Measurements from ENCODE around the gene RELA.
A peak's percentile ranks its signal among the peaks of the same experiment; 100 is the strongest.
"Not testable (repeated sequence)": the region's sequence is repeated elsewhere in the genome, so short reads cannot be mapped to it uniquely, and the experiment has no call there.

RELA gene

GRCh38 chr11:65662799-65663638 is at the start of gene RELA:
TSS of gene RELA (minus strand) at chr11:65662916. CDS start at chr11:65662832, 84 bp downstream.
- DNase-seq (ENCODE audit: low read depth in 2 of 2): peak; percentile 77 to 91

GRCh38 chr11:65711785-65712632 is 49.3 kb upstream of the RELA start, which contains the start of gene KAT5:
TSS of gene KAT5 (plus strand) at chr11:65712252. CDS start at chr11:65712268, 16 bp downstream.
- peak; percentile 95 to 96 for DNase-seq (ENCODE audit: low read depth in 2 of 2)

GRCh38 chr11:65710421-65710820 is 47.7 kb upstream of the RELA start:
- DNase-seq (ENCODE audit: low read depth in 2 of 2): no peak

GRCh38 chr11:65709661-65710060 is 46.9 kb upstream of the RELA start:
- no peak for DNase-seq (ENCODE audit: low read depth in 2 of 2)

DNA sequence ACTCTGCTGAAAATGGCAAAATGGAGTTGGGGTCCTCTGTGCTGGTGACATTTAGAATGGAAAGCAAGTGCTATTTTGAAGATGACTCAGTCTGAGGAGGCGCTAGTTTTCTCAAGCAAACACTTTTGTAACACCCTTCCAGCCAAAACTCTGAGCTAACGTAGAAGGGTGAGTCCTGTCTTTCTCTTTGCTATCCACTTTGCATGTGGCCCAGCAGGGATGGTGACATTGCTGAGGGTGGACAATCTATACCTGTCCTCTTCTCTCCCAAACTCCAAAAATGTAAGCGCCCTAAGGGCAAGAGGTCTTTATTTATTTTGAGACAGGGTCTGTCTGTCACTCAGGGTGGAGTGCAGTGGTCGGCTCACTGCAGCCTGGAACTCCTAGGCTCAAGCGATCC is 45.7 kb upstream of the RELA start:
- DNase-seq (ENCODE audit: low read depth in 2 of 2): no peak

GRCh38 chr11:65707002-65707401 is 44.3 kb upstream of the RELA start:
- DNase-seq (ENCODE audit: low read depth in 2 of 2): not testable (repeated sequence)

- peak; percentile 61 to 67 for DNase-seq (ENCODE audit: low read depth in 2 of 2)
Measured at GRCh38 chr11:65706303-65706763, 43.6 kb upstream of the RELA start.

GRCh38 chr11:65703846-65704245 is 41.1 kb upstream of the RELA start:
- no peak for DNase-seq (ENCODE audit: low read depth in 2 of 2)

DNA sequence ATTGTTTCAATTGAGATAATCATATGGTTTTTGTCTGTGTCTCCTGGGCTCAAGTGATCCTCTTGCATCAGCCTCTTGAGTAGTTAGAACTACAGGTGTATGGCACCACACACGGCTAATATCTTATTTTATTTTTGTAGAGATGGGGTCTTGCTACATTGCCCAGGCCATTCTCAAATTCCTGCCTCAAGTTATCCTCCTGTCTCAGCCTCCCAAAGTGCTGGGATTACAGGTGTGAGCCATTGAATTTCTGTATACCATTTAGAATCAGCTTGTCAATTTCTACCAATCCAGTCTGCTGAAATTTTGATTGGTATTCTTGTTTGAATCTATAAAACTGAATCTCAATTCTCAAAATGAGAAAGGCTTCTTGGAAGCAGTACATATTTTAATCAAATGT is 39.0 kb upstream of the RELA start:
- no peak for DNase-seq (ENCODE audit: low read depth in 2 of 2)

- DNase-seq (ENCODE audit: low read depth in 2 of 2): no peak
Measured at GRCh38 chr11:65700399-65700798, 37.7 kb upstream of the RELA start.

- no peak for DNase-seq (ENCODE audit: low read depth in 2 of 2)
Measured at GRCh38 chr11:65699306-65699705, 36.6 kb upstream of the RELA start.

- DNase-seq (ENCODE audit: low read depth in 2 of 2): no peak
Measured at GRCh38 chr11:65698205-65698604, 35.5 kb upstream of the RELA start.

GRCh38 chr11:65696802-65697552 is 34.3 kb upstream of the RELA start:
- no peak for DNase-seq (ENCODE audit: low read depth in 2 of 2)

DNA sequence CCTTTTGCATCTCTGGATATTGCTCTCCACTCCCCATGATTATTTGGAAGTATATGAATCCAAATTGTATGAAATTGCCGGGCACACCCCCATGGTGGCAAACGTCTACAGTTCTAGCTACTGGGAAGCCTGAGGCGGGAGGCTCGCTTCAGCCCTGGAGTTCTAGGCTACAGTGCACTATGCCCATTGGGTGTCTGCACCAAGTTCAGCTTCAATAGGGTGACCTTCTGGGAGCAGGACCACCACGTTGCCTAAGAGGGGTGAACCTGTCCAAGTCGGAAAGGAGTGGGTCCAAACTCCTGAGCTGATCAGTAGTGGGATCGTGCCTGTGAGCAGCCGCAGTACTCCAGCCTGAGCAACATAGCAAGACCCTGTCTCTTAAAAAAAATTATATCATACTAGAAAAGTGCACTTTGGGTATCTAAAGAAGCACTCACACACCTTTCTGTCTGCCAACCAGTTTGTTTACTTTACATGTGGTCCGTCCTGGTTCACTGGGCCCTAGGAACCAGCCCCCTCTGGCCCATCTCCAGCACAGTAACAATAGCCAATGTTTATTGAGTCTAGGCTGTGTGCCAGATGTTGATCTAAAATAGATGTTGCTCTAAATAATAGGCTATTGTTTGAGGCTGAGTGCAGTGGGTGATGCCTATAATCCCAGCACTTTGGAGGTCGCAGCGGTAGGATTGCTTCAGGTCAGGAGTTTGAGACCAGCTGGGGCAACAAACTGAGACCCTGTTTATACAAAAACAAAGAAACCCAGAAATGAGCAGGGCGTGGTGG is 32.9 kb upstream of the RELA start:
- no peak for DNase-seq (ENCODE audit: low read depth in 2 of 2)

GRCh38 chr11:65692367-65692766 is 29.7 kb upstream of the RELA start:
- DNase-seq (ENCODE audit: low read depth in 2 of 2): no peak

- not testable (repeated sequence) for DNase-seq (ENCODE audit: low read depth in 2 of 2)
Measured at GRCh38 chr11:65691847-65692246, 29.1 kb upstream of the RELA start.

GRCh38 chr11:65685981-65686380 is 23.3 kb upstream of the RELA start:
- DNase-seq (ENCODE audit: low read depth in 2 of 2): no peak

- DNase-seq (ENCODE audit: low read depth in 2 of 2): not testable (repeated sequence)
Measured at GRCh38 chr11:65683480-65683879, 20.8 kb upstream of the RELA start.

- no peak for DNase-seq (ENCODE audit: low read depth in 2 of 2)
Measured at GRCh38 chr11:65680192-65680743, 17.6 kb upstream of the RELA start.

DNA sequence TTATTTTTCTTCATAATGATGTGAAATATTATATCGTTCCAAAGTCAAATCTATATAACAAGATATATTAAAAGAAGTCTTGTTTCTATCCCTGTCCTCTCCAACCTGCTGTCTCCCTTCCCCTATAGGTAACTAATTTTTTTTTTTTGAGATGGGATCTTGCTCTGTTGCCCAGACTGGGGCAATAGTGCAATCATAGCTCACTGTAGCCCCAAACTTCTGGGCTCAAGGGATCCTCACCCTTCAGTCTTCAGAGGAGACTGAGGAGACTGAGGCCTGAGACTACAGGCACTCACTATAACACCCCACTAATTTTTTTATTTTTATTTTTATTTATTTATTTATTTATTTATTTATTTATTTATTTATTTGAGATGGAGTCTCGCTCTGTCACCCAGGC is 10.3 kb upstream of the RELA start:
- no peak for DNase-seq (ENCODE audit: low read depth in 2 of 2)

Data from stimulated activated CD8-positive, alpha-beta memory T cell treated with anti-CD3 and anti-CD28 coated beads, Interleukin-7, amount 100 ng/mL, for 4 hours (primary cell).